NCI-H774 (cell line): Measurements from ENCODE around the gene BRD7.

Experiments used
- DNase-seq: peaks from one replicate; lab custom pipeline; 2025; lab: John Stamatoyannopoulos, UW

Gene BRD7

GRCh38 chr16:50318796-50319578 is 49.8 kb downstream of the BRD7 start:
- DNase-seq: no peak

- no peak for DNase-seq
Measured at GRCh38 chr16:50316848-50317630, 51.7 kb downstream of the BRD7 start.

- DNase-seq: no peak
Measured at GRCh38 chr16:50316102-50316847, 52.5 kb downstream of the BRD7 start.

DNA sequence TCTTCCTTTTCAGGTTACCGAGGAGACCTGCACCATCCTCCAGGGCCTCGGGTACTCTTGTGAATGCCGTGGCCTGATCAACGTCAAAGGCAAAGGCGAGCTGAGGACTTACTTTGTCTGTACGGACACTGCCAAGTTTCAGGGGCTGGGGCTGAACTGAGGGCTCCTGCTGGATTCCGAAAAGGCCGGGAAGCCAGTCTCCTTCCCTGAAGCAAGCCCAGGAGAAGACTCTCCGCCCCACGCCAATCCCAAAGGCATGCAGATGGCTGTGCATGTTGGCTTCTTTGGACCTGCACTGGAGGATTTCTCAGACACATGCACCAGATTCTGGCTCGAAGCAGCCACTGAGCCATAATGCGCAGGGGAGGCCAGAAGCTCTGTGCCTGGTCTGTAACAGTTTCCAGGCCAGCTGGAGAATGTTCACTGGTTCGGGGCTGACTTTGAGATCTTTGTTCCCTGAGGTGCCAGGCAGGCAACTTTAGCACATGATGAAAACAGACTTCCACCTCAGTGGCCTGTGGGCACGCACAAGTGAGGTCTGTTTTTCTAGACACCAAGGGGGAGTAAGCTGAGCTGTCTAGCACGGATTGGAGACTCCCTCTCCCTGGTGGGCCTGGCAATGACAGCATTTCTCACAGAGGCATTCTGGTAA is 53.3 kb downstream of the BRD7 start:
- DNase-seq: no peak

- no peak for DNase-seq
Measured at GRCh38 chr16:50314665-50315064, 54.1 kb downstream of the BRD7 start.

DNA sequence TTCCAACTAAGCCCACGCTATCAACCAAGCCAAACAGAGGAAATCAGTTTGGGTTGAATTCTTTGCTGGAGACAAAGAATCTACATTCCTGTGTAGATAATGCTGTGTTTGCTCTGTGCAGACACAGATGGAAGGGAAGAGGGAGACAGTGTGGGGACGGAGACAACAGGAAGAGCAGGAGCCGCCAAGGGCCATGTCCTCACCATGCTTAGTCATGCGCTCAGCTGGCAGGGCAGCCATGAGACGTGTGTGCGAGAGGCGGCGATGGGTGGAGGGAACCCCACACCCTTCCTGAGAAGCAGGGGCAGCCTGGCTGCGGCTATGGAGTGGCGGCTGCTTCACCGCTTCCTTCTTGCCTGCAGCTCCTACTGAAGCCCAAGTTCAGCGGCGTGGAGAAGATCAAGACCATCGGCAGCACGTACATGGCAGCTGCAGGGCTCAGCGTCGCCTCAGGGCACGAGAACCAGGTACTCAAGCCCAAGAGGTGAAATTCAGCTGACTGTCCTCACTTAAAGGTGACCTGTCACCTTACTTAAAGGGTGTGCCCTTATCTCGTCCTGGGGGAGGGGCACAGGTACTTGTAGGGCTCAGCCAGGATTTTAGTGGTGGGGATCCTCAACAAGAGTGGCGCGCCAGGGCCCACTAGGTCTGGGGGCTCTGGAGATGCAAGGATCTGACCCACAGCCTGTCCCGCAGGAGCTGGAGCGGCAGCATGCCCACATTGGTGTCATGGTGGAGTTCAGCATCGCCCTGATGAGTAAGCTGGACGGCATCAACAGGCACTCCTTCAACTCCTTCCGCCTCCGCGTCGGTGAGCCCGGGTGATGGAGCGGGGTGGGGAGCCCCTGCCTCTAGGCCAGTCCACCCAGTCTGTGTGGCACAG is 55.0 kb downstream of the BRD7 start:
- DNase-seq: no peak

DNA sequence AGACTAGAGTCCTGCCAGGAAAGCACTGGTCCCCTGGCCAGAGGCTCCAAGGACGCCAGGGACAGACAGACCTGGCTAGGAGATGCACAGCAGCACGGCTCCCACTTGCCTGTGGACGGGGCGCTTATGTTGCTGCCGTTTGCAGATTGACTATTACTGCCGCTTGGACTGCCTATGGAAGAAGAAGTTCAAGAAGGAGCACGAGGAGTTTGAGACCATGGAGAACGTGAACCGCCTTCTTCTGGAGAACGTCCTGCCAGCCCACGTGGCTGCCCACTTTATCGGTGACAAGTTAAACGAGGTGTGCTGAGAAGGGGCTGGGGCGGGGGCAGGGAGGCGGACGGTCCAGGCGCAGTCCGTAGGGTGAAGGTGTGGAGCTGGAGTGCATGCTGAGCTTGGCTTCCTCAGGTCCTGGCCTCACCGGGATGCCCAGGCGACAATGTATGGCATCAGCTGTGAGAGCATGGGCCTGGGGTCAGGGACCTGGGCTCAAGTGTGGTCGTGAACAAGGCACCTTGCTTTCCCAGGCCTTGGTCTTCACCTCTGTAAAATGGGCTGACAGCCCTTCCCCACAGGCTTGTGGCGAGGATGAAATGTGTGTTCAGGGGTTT is 56.8 kb downstream of the BRD7 start:
- no peak for DNase-seq

GRCh38 chr16:50311134-50311528 is 57.7 kb downstream of the BRD7 start:
- no peak for DNase-seq

DNA sequence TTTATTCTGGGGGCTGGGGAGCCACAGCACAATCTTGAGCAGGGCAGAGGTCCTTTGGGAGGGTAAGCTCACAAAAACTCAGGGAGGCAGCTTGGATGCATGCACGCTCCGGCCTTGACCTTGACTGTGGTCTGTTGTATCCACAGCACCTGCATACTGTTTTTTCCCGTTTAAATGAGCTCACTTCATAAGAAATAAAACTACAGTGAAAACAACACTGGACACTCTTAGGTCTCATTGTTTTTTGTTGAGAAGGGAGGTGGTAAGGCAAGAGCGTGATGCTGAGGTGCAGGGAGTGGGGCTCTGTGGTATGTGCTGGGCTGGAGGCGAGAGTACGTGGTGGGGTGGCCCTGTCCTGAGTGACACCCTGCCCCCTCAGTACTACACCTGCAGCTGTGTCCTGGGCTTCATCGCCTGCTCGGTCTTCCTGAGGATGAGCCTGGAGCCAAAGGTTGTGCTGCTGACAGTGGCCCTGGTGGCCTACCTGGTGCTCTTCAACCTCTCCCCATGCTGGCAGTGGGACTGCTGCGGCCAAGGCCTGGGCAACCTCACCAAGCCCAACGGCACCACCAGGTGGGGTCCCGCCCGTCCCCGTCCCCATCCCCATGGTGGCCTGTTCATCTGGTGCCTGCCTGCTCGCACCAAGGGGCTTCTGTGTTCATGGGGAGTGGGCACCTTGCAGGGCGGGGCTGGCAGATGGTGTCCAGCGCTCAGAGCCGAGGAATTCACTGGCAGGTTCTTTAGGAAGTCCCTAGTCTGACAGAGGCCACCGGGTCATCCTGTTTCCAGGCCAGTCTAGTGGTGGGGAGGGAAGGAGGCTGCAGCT is 58.3 kb downstream of the BRD7 start:
- DNase-seq: no peak

DNA sequence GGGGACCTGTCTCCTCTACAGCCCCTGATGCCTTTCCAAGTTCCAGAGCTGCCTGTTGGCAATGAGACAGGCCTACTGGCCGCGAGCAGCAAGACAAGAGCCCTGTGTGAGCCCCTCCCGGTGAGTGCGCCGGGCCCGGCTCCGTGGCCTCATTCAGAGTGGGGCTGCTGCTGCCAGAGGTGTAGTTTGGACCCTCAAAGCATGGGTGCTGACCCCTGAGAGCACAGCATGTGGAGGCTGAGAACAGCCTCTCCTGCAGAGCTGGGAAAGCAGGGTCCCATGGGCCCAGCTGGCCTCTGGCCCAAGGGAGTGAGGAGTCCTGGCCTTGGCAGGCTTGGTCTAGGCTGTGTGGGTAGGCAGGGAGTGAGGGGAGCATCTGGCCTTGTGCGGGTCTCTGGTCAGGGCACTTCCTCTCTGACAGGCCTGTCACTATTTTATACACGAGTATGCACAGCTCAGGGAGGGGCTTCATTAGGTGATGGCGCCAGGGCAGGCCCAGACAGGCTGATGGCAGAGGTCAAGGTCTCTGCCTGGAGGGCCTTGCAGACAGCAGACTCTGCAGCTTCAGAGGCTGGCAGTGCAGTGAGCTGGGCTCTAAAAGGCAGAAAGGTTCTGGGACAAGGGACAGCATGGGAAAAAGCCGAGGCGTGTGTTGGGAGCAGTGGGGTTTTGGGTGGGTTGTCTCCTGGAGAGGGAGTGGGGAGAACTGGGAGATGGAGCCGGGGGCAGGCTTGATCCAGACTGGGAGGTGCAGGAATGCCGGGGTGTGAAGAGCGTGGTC is 59.1 kb downstream of the BRD7 start:
- DNase-seq: no peak

GRCh38 chr16:50309156-50309526 is 59.6 kb downstream of the BRD7 start:
- DNase-seq: no peak

DNA sequence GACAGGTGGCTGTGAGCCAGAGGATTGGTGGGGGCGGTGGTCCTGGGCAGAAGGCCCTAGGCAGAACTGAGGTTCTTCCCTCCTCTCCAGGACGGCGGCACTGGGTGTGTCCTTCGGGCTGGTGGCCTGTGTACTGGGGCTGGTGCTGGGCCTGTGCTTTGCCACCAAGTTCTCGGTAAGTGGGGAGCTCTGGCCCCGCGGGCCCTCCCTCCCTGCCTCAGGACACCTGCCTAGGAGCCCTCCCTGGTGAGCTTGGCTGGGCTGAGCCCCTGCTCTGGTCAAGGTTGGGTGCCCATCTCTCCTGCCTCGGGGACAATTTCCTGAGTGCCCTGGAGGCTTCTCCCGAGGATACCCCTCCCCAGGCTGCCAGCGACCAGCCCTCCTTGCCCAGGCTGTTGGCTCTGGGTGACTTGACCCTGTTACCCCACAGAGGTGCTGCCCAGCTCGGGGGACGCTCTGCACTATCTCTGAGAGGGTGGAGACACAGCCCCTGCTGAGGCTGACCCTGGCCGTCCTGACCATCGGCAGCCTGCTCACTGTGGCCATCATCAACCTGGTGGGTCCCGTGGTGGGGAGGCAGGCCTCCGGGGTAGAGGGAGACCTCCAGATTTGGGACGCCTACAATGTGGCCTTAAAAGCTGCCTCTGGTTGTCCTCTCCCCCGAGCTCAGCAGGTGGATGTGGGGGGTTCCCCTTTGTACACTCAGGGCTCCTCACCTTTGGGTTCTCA is 60.4 kb downstream of the BRD7 start:
- DNase-seq: no peak

DNA sequence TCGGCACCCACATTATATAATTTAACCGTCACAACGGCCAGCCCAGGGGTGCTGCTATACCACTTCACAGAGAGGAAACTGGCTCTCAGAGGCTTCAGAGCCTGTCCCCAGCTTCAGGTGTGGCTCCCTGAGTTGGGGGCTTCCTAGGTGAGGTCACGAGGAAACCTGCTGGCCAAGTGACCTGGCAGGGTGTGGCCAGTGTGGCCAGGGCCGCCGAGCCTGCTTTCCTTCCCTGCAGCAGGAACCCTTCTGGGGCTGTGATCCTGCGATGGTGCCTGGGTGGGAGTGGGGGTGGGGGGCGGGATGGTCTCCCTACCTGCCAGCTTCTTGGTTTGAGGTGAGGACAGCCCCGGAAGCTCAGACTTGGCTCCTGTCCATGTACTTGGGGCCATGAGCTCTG is 62.5 kb downstream of the BRD7 start:
- no peak for DNase-seq

GRCh38 chr16:50305441-50306061 is 63.2 kb downstream of the BRD7 start:
- no peak for DNase-seq

DNA sequence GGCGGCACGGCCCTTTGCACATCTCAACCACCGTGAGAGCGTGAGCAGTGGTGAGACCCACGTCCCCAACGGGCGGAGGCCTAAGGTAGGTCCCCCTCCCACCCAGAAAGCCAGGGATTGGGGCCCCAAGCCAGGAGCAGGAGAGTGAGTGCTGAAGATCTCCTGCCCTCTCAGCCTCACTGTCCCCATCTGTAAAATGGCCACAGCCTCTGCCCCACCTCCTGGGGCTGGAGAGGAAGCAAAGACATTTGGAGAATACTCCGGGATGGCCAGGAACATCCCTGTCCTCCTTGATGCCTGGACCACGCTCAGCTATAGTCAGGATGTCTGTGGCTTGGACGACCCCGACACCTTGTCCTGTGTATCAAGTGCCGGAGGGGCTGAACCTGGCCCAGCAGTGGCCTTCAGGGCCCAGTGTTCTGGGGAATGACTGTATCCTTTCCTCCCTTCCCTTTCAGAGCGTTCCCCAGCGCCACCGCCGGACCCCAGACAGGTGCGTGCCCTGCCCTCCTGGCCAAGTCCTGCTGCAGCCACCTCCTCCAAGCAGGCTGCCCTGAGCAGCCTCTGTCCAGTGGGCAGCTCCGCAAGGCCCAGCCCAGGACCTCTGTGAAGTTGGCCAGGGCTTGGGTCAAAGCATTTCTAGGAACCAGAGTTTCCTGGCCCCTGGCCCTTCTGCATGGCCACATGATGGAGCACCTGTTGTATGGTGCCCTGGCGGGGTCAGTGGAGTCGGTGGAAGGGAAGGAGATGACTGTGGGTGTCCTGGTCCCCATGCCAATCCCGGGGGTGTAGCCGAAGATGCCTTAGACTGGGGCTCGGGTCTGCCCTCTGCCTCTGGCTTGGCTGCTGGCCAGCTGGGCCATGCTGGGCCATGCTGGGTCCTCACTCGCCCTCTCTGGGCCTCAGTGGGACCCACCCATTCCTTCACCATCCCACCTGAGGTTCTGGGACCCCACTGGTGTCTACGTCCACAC is 64.0 kb downstream of the BRD7 start:
- DNase-seq: no peak

DNA sequence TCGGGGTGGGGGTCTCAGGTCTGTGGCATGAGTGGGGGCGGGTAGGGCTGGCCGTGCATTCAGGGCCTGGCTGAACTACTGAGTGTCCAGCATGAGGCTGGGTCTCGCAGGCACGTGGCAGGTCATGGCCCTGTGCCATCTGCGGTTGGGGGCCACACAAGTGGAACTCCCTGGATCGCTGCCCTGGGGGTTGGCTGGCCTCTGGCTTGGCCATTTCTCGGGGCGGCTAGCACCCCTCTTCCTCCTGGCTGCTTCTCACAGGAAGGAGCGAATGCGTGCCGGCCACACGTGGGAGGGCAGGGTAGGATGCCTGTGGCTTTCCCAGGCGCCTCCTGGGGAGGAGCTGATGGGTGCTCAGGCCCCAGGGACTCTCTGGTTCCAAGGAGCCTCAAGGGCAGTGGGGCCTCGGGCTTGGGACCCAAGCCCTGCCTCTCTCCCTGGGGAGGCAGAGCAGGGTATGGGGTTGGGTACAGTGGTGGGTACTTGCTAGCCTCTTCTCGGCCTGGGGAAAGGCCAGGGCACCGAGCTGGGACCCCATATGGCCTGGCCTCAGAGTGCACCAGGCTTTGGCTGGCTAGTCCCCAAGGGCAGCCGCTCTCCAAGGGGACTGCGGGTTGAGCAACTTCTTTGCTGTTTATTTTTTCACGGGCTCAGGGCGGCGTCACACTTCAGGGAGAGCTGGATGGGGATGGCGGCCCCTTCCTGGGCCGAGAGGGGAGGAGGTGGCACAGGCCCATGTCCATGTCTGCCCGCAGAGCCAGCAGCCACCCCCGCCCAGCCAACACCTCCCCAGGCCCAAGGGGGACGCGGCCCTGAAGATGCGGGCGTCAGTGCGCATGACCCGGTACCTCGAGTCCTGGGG is 65.0 kb downstream of the BRD7 start:
- no peak for DNase-seq
